Activated CD4-positive, alpha-beta T cell treated with anti-CD3 and anti-CD28 coated beads, Interleukin-2, amount 50 U/mL, for 16 hours (primary cell): Measurements from ENCODE around the gene DNMT1.

Source experiments
- DNase-seq: peaks from one replicate; pipeline ENCODE4 v3.0.0-alpha.2; 2020

The DNMT1 gene

DNA sequence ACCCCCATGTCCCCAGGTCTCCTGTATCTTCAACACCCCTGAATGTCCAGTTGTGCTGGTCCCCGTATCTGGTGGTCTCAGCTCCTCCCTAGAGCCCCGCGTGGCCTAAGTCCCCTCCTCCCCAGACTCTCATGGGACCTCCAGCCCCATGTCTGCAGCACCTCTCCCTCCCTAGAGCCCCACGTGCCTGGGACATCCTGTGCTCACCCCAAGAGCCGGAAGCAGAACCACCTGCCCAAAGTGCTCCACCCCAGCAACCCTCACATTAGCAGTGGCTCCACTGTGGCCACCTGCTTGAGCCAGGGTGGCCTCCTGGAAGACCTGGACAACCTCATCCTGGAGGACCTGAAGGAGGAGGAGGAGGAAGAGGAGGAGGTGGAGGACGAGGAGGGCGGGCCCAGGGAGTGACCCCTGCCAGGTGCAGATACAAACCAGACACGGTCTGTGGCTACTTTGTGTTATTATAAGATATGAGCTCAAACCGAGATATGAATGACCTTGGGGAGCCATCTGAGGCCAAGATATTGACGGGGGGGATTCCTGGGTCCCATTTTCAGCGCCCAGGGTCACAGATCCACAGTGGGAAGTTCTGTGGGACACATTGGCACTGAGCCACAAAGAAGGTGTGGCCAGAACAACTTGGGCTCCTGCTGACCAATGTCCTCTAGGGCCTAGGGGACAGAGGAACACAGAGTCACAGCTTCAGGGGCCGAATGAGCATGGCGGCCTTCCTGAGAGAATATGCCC is 102.7 kb downstream of the DNMT1 start:
- no peak for DNase-seq

DNA sequence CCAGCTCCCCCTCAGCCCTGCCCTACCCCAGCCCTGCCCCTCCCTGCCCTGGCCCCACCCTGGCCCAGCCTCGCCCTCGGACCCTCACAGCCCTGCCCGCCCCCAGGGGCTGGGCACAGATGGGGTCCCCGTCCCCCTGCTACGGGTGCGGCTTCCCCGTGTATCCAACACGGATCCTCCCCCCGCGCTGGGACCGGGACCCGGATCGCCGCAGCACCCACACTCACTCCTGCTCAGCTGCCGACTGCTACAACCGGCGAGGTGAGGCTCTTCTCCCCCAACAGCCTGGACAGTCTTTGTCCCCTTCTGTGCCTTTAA is 103.4 kb downstream of the DNMT1 start:
- DNase-seq, result no peak

- DNase-seq, result no peak
These were observed 104.9 kb downstream of the DNMT1 start for GRCh38 chr19:10089801-10090375.

DNA sequence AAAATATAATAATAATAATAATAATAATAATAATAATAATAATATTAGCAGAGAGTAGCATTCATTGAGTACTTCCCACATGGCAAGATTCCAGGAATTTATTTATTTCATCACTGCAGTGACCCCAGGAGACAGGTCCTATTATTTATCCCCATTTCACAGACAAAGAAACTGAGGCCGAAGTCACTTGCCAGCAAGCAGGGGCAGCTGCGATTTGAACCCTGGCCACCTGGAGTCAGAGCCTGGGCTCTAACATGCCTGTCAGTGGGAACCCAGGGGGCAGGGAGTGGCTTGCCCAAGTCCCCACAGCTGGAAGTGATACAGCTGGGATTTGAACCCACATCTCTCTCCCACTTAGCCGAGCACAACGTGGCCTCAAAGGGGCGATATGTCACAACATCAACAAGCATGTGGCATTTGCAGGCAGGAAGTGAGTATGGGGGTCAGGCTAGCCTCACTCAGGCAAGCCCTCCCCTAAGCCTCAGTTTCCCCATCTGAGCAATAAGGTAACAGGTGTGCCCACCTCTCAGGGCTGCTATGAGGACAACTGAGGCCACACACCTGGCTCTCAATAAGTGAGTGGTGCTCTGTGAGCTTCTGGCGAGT is 105.7 kb downstream of the DNMT1 start:
- DNase-seq, result no peak

GRCh38 chr19:10087296-10088061 is 107.3 kb downstream of the DNMT1 start:
- DNase-seq, result no peak

DNA sequence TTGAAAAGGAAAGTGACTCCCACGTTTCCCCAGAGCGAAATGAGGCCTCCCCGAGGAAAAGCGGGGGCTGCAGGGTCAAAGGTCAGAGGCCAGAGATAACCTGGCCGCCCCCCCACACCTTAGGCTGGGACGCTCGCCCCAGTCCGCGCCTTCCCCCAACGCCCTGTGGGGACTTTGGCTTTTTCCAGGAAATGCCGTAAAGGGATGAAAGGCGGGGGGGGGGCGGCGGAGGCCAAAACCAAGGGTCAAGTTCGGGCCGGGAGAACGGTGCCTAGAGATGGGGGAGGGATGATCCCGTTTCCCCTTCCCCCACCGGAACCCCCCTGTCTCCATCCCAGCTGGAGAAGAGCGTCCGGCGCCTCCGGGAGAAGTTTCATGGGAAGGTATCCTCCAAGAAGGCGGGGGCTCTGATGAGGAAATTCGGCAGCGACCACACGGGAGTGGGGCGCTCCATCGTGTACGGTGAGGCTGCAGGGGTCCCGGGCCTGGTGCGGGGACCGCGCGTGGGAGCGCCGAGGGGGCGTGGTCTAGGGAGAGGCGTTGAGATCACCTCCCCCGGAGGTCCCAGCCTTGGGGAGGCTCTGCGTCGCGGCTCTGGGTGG is 108.1 kb downstream of the DNMT1 start:
- DNase-seq, result no peak

GRCh38 chr19:10085641-10086590 is 108.8 kb downstream of the DNMT1 start, which contains the start of gene SHFL:
TSS of gene SHFL (plus strand) at chr19:10086317. CDS start at chr19:10086428, 111 bp downstream.
- peak; percentile 86 for DNase-seq

GRCh38 chr19:10084803-10085202 is 110.0 kb downstream of the DNMT1 start:
- DNase-seq, result no peak

DNA sequence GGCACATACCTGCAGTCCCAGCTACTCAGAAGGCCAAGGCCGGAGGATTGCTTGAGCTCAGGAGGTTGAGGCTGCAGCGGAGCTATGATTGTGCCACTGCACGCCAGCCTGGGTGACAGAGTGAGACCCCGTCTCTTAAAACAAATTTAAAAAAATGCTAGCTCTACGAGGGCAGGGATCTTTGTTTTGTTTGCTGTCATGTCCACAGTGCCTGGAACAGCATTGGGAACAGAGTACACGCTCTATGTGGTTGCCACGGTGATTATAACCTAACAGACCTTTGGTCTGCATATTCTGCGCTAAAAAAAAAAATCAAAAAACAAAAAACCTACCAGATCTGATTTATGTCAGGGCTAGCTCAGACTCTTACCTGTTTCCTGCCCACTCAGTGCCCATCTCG is 110.8 kb downstream of the DNMT1 start:
- DNase-seq, result no peak
